ENCODE measurements around the gene DNALI1.

- no peak for TF ChIP-seq CTCF (conservative IDR thresholded peaks at IDR 0.05; ENCODE audit: low read depth, low read length)
- TF ChIP-seq EZH2phosphoT487 (IDR thresholded peaks at IDR 0.05; ENCODE audit: borderline replicate concordance, low read length): no peak
Measured at GRCh38 chr1:37567023-37567422, 10.3 kb downstream of the DNALI1 start.
